Glomerular endothelial cell (primary cell): ENCODE data around the gene NTRK3. TPM values are rescaled to one million over a fixed set of nuclear protein-coding genes. Genes with fewer than 3 reads are reported as not detected.

ENCODE experiments used
- DNase-seq: peaks from one replicate; pipeline ENCODE4 v3.0.0-alpha.2; 2011; ENCODE audit warnings: low read depth, low spot score; ENCODE audit errors: extremely low read depth
- total RNA-seq: library from RNA; depleted of rRNA; stranded (reverse); fragments of >200 nt; gene quantifications from 2 replicates; pipeline ENCODE4 v1.2.3, GENCODE V29; 2015

NTRK3 gene
- total RNA-seq, 1 donor from 2014 or later = 0.41 TPM

DNA sequence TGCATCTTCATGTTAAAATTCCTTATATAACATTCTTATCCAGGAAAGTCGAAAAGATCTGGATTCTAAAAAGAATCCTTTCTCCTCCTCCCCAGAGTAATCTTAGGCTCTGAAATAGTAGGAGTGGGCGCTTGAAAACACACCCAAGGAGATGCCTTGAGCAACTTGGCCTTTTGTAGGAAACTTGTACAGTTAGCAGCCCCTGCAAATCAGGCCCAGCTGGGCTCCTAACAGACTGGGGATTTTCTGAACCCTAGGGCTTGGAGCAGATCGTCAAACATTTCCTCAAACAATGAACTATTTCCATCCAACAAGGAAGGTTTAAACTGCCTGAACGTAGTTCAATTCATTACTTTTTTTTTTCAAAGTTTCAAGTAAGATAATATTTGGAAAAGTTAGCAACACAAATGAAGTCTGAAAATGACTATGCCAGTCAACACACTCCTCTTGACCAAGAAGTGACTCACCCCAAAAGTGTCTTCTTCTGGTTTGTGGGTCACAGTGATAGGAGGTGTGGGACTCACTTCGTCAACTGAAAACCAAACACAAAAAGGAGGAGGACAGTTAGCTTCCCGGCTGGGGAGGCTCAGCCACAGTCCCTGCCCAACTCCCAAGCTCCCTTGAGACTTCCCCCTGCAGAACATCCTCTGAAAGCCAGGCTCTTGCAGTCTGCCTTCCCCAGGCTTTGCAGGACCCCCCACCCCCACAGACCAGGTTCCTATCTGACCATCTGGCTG is 129.7 kb downstream of the NTRK3 start:
- no peak for DNase-seq

DNA sequence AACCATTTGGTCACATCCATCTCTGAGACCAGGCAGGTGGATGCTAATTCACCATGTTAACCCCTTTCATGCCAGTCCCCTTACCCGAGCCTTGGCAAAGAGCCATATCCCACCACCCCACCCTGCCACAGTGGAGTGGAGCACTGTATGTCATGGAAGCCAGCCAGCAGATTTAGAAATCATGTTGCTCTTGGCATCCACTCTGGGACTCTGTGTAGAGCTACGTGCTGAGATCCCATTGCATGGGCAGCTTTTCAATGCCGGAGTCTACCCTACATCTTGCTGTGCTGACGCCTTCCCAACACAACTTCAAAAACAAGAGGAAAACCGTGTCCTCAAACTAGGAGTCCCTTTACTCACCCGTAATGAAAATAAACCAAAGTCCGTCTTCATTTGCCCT is 131.0 kb downstream of the NTRK3 start:
- no peak for DNase-seq

DNA sequence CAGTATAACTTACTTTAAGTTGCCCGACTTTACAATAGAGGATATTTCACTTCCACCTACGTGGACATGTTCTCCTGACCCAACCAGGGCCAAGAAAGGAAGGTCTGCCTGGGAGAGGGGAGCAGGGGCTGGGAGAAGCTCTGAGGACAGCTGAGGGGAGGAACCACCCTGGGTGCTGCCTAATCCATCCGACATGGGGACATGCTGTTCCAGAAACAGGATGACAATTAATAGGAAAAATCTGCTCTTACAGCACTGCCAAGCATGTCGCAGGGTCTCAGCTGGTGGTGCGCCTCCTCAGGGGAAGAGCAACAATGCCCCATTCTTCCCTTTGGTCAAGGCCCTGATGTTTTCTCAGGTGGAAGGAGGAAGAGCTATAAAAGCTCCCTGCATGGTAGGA is 132.3 kb downstream of the NTRK3 start:
- DNase-seq = no peak

DNA sequence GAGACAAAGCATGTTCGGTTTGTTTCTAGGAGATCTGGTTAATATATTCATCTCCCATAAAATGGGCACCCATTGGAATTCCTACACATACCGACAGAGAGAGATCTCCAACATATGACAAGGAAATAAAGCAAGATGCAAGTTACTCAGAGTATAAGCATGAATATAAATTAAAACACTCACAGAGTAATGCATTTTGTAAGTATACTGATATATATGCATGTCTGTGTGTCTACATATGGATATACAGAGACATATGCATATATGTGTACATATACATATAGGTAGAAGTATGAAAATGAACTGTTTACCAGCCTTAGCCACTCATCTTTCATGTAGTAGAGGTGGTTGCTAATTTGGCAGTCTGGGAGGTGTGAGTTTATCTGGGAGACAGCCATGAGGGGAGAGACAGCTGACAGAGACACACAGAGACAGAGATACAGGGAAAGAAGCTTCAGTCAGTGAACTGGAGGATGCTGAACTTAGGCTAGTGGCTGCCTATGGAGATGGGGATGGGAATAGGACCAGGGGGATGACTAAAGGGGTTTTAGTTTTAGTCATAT is 134.5 kb downstream of the NTRK3 start:
- DNase-seq = no peak

DNA sequence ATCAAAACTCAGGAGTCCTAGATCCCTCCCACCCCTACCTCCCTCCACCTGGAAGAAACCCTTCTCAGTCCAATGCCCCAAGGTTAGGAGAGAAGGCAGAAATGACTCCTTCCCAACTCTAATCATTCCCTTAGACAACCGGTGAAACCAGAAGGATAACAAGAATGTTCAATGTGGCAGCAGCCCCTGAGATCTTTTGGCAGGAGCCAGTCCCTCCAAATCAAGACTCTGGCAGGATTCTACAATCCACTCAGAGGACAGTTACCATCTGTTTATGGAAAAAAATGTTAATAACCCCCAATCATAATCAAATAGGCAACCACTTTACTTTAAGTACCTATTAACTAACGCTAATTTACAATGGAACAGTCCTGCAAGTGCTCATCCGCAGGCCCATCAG is 136.5 kb downstream of the NTRK3 start:
- DNase-seq = no peak

DNA sequence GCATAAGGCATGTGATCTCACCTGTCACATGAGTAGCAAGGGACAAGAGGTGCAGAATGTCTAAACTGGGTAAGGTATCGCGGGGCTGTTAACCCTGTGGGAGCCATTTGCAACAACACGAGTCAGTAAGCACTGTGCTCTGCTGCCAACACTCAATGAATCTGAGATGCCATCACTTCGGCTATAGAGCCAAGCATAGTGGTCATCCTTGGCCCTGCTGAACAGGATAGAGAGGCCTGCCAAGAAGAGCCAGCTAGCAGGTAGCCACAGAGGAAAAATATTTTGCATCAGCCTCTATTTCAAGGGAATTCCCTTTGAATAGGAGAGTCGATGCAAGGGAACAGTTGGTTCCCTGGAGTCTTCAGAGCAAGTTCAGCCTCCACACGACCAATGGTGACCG is 137.8 kb downstream of the NTRK3 start:
- DNase-seq = no peak

DNA sequence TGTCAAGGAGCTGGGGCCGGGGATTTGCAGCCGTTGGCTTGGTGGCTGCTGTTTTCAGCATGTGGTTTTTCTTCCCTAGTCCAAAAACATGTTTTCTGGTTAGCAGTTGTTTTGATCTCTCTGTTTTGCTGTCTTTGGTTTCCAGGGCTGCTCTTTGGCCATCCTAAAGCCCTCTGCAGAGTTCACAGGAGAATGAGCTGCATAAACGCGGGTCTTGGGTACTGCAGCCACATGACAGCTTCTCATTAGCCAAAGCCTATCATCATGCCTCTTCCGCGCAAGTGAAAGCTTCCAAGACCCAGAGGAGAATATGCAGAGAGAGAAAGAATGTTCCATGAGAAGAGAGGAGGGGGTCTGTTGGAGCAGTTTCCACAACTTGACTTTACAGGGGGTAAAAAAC is 138.5 kb downstream of the NTRK3 start:
- no peak for DNase-seq

DNA sequence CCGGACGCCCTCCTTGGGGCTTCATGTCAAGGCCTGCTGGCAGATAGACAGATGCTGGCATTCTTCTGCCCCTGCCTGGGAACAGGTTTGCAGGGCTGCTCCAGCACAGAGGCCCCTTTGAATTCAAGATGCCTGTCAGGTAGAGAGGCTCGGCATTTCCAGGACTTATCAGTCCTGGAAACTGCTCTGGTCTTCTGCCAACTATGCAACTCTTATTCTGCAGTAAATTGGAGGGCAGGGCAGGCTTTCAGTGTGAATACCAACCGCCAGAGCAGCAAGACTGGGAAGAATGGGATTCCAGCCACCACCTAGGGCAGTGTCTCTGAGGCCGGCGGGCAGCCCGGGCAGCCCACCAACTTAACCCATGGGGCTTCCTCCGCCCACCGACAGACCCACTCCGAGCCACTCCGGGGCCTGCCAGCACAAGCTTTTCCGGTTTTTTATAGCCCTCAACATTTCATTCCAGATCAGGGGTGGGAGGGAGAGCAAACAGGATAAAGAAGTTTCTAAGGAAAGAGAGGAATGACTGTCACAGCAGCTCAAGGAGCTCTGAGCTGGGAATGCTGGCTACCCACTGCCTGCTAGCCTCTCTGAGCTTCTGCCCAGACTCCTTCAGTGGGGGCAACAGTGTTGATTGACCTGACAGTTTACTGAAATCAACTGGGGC is 140.9 kb downstream of the NTRK3 start:
- no peak for DNase-seq

DNA sequence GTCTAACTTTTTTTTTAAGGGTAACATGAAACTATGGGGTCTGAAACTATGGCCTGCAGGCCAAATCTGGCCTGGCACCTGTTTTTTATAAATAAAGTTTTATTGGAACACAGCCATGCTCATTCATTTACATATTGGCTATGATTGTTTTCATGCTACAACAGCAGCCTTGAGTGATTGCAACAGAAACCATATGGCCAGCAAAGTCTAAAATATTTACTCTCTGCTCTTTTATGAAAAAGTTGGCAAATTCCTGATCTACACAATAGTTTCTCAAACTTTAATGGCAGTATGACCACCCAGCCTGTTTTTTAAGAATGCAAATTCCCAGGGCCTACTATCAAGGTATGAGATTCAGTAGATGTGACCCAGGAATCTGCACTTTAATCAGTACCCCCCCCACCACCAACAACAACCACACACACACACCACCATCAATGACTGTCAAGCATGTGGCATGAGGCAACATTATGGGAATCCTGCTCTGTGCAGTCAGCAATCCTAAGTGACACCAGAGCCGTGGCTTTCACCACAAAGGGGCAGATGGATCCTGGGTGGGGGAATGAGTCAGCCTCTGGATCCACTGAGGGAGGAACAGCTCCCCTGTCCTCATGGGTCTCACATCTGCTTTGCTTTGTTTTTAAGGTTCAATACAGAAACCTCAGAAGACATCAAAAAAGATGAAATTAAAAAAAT is 142.8 kb downstream of the NTRK3 start:
- DNase-seq = no peak

DNA sequence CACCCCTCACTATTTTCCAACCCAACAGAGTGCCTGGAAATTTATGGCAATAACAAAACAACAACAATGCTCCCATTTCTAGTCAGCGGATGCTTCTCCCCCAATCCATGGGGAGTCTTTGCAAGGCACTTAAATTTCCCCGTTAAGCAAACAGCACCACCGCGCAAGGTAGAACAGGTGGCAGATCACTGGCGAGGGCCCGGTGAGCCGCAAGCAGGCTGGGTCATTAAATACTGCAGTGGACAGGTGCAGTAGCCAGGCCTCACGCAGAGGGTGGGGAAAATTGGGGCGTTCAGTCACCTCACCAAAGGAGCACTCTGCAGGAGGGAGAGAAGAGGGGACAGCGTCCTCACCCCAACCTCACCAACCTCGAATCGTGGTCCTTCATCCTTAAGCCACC is 147.5 kb downstream of the NTRK3 start:
- no peak for DNase-seq

DNA sequence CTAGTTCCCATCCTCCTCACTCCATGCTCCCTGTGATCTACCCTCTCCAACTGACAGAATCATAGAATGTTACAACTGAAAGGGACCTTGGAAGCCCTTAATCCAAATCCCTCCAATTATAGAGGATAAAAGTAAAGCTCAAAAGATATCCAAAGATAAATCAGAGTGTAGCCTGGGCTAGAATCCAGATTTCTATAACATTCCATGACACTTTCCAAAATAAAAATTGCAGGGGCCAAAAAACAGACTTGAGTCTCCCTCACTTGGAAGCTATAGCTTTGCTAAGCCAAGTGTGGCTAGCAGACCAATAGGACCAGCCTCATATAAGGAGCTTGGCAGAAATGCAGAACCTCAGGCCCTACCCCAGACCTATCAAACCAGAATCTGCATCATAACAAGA is 148.1 kb downstream of the NTRK3 start:
- DNase-seq = no peak

DNA sequence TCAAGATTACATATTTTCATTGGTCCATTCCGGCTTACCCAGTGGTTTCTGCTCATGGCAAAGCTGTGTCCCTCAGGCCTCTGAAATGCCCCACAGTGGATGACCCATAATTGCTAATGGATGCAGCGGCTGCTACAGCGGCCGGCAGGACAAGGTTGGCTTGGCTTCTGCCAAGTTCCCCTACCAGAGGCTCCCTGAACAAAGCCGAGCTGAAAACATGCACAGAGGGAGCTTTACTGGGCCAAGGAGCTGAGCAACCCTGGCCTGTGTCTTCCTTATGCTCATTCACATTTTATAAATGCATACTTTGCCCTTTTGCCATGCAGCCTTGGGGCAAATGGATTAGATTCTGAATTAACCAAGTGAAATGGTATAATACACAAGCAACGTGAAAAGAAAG is 150.5 kb downstream of the NTRK3 start:
- no peak for DNase-seq

DNA sequence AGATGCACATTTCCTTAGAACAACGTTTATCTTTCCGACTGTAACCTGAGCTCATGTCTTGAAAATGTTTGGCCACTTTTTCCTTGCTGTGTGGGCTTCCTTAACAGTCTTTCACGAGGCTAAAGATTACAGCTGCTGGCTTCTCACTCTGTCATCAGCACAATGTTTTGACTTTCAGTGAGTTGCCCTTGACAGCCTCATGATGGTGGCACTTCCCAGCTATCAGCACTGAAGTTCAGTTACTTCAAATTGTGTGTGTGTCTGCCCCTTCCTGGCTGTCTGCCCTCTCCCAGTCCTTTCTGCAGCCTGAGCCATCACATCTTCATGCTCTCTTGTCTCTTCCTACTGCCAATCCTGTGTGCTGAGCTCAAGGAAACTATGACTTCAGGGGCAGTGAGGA is 152.2 kb downstream of the NTRK3 start:
- DNase-seq = no peak

DNA sequence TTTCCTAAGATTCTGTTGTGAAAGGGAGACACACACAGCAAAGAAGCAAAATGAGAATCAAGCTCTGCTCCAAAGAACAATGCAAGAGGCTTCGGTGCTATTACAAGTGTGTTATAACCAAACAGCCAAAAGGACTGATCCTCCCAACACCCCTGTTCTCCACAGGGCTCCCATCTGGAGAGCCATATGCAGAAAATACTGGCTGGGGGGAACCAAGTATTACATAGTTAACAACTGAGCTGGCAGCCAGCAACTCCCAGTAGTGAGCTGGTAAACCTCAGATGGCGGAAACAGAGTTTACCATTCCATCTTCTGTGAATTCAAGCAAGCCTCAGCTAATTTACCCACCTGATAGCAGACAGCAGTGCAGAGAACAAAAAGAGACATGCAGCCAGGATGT is 156.4 kb downstream of the NTRK3 start:
- DNase-seq = no peak

DNA sequence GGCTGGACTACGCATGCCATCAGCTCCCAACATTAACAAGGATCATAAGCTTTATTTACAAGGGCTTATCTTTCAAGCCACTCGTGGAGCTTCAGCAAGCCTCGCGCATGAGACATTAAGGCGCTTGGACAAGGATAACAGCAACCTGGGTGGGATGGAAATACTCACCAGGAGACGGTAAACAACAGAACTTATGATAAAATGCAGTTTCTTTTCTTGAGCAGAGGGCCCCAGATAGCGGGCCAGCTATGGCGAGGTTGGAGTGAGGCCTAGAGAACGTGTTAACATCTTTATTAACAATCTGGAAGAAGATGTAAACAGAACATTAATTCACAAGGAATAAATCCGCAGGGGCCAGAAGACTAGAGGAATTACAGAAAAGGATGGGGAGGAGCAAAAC is 158.2 kb downstream of the NTRK3 start:
- DNase-seq = no peak

DNA sequence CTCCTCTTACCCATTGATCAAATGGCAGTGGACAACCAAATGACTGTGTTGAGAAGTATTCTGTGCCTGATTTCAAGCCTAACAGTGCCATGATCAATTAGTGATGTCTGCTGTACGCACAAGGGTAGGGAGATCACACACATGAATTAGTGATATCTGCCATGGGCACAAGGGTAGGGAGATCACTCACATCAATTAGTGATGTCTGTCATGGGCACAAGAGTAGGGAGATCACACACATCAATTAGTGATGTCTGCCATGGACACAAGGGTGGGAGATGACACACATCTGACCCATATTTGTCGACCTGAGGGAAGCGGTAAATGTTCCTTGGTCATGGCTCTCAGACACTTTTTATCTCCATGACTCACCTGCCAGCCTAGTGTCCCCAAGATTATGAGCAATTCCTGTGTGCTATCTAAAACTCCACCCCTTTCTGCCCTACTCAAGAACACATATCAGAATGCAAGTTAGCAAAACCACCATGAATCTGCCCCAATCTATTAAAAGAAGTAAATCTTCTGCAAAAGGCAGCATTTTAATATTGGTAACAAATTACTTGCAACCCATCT is 165.0 kb downstream of the NTRK3 start:
- no peak for DNase-seq

DNA sequence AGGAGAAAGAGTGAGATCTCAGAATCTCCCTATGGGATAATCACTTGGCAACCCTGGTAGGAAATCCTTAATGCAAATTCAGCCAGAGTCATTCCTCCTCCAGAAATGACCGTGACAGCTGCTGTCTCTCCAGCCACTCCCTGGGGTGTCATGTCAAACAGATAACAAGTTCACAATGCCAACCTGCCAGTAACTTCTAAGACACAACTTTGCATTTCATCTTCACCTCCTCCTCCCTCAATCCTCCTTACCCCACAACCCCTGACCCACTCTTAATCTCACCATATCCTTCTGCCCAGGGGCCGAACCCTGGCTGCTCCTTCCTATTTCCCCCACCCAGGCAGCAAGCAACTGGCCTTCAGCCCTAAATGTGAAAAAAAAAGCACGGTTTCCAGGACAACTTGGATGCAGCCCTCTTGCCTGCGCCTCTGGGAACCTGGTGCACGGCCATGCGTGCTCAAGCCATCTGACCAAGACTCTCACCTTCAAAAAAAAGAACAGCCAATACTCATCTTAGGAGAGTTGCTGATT is 166.0 kb downstream of the NTRK3 start:
- no peak for DNase-seq

DNA sequence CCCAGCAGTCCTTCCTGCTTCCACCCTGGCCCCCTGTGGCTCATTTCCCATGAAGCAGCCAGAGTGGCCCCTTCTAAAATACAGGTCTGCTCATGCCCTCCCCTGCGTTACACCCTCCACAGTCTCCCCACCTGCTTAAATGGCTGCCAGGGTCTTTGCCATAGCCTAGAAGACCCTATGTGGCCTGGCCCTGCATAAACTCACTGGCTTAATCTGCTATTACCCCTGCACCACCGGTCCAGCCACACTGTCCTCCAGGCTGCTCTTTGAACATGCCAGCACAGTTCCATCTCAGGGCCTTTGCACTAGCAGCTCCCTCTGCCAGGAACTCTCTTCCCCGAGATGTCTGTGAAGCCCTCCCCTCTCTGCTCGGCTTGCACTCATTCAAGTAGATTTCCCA is 166.8 kb downstream of the NTRK3 start:
- no peak for DNase-seq

DNA sequence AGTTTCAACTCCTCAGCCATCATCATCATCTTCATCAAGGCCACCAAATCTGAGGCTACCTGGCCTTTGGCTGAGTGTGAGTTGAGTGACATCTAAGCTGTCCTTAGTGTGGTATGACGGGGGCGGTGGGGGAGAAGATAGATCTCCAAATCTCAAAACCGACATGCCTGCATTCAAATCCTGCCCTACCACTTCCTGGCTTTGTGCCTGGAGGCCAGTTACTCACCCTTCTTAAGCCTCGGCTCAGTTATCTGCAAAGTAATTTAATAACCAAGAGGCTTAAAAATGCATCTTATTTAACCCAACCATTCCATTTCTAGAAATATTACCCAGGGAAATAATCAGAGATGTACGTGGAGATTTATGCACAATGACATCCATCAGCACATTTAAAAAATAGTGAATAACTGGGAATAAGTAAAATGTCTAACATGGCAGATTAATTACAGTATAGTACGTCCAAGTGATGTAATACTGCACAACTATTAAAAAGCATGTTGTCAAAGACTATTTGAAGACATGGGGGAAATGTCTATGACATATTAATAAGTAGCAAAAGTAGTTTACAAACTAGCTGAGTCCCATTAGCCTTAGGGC is 167.4 kb downstream of the NTRK3 start:
- DNase-seq = no peak

DNA sequence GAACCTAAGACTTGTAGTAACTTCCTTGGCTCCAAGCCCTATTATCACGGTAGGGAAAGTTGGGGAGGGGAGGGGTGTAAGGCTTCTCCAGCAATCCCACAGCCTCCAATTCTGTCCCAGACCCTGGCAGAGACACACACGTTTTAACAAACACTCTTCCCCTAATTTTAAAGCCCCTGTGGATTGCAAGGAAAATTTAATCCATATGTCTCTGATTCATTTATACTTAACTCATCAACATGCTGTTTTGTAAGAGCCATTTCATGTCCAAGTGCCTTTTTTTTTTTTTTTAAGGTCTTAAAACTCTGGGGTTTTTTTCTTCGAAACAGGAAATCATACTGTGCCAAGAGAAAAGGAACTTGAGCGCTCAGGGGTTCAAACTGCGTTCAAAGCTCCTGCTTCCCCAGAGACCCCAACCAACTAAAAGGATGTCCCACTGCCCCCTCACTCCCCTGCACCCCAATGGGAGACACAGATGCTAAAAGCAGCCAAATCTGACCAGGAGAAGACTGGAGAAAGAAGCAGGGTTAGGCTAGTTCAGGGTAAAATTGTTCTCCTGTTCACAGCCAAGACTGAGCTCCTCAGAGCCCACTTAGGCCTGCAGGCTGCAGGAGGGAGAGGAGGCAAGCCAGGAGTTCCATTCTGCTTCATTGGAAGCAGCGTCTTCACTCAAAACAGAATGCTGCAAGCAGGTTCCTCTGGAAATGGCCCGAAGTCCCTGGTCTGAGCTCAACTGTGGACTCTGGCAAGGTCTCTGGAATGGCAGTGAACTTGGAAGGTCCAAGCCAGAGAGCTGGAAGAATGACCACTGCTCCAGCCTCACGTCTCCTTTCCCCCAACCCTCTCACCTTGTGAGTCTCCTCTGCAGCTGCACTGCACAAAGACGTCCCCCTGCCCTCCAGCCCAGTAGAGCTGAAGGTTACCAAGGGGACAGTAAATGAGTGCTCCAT is 172.5 kb downstream of the NTRK3 start:
- DNase-seq = no peak
